ACC112 (cell line): Measurements from ENCODE around the gene CNPPD1.

Source experiments
- H2AFZ ChIP-seq: fragments of 200-600 bp; sonication (generic); one replicate; pipeline ENCODE4 v1.6.0; 2017; ENCODE audit warnings: antibody characterized with exemption, low read length; ENCODE audit not compliant: unreplicated experiment
- H3K27ac ChIP-seq: fragments of 200-600 bp; sonication (generic); 2 replicates; pipeline ENCODE4 v1.5.1; 2014; ENCODE audit warnings: low read depth, mild to moderate bottlenecking, antibody characterized with exemption, low read length, moderate library complexity
- H3K27me3 ChIP-seq: fragments of 200-600 bp; sonication (generic); 2 replicates; pipeline ENCODE4 v1.6.1; 2014; ENCODE audit warnings: mild to moderate bottlenecking, antibody characterized with exemption, low read length, moderate library complexity, mixed read lengths; ENCODE audit not compliant: insufficient read depth
- H3K36me3 ChIP-seq: fragments of 200-600 bp; sonication (generic); 2 replicates; pipeline ENCODE4 v1.6.1; 2016; ENCODE audit warnings: mild to moderate bottlenecking, antibody characterized with exemption, low read length, moderate library complexity, mixed read lengths; ENCODE audit not compliant: insufficient read depth
- H3K4me1 ChIP-seq: fragments of 200-600 bp; sonication (generic); one replicate; pipeline ENCODE4 v1.6.1; 2016; ENCODE audit warnings: low read length, mixed read lengths; ENCODE audit not compliant: insufficient read depth, unreplicated experiment, control insufficient read depth
- H3K4me3 ChIP-seq: fragments of 200-600 bp; sonication (generic); 2 replicates; pipeline ENCODE4 v1.5.1; 2014; ENCODE audit warnings: mild to moderate bottlenecking, low read depth, low read length
- H3K79me2 ChIP-seq: fragments of 200-600 bp; sonication (generic); one replicate; pipeline ENCODE4 v1.6.0; 2016; ENCODE audit warnings: low read length; ENCODE audit not compliant: control insufficient read depth, unreplicated experiment, insufficient read depth

CNPPD1 gene

DNA sequence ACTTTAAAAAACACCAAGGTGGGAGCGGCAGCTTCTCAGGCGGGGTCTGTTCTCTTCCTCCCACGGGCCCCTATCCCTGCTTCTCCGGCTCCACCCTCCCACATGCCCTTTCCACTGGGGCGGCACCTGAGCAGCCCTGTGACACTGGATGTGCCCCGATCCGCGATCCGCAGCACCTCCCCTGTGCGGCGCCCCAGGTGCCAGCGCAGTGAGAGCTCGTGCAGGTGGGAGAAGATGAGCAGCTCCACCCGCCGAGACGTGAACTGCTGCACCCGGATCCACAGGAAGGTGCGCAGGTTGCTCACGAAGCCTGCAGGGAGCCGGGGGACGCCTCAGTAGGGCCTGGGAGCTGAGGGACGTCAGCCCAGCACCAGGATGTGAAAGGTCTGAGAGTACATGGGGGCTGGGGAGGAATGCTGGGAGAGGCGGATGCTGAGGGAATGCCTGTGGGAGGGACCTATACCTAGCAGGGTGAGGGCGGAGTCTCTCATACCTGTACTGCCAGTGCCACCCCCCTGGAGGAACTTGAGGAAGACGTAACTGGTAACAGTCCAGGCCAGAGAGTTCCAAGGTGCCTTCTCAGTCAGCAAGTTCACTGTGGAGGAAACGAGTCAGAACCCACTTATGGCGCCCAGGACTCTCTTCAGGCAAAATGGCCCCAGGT, 39.3 kb upstream of the CNPPD1 start:
- no peak overlapping the region for H3K27ac ChIP-seq
- H3K4me1 ChIP-seq, result peaks cover 25% of the 10 kb centered on the region
- no peaks in the 10 kb centered on the region for H3K27me3 ChIP-seq
- no peak overlapping the region for H3K4me3 ChIP-seq
- no peak overlapping the region for H2AFZ ChIP-seq
- peaks cover 9% of the 10 kb centered on the region for H3K79me2 ChIP-seq
- peaks cover 14% of the 10 kb centered on the region; the same call in 1 of the 2 replicates for H3K36me3 ChIP-seq

DNA sequence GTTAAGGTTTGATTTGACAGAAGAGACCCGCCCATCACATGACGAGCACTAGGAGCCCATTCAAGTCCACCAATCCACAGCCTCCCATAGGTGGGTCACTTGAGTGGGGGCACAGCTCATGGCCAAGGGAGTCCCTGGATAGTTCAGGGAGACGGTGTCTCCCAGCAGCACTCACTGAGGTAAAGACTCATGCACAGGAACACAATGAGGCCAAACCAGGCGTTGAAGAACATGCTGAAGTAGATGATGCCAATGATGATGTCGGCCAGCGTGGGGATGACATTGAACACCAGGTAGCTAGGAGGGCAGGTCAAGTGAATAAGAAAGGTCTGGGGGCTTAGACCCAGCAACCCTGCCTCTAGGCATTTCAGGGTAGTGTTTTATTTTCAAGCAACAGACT, 38.1 kb upstream of the CNPPD1 start:
- H2AFZ ChIP-seq, result no peak overlapping the region
- H3K36me3 ChIP-seq, result peaks cover 14% of the 10 kb centered on the region; the same call in 1 of the 2 replicates
- H3K27me3 ChIP-seq, result no peaks in the 10 kb centered on the region
- H3K79me2 ChIP-seq, result peaks cover 9% of the 10 kb centered on the region
- H3K4me3 ChIP-seq, result no peak overlapping the region
- H3K4me1 ChIP-seq, result peaks cover 22% of the 10 kb centered on the region
- H3K27ac ChIP-seq, result no peak overlapping the region

DNA sequence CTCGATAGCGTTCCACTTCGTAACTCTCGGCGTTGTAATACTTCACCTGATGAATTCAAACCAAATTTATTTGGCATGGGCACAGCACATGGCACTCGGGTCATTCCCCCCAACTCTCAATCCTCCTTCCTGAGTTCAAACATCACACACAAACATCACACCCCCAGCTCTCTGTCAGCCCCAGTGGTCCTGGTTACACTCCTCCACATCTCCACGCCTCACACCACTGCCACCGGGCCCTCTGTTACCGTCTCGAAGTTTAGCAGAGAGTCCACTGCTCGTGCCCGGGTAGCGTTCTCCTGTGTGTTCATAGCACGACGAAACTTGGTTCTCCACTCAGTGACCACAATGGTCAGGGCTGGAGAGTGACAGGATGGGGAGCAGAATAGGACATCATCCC, 37.4 kb upstream of the CNPPD1 start:
- no peaks in the 10 kb centered on the region for H3K27me3 ChIP-seq
- H3K4me1 ChIP-seq, result peaks cover 16% of the 10 kb centered on the region
- H2AFZ ChIP-seq, result no peak overlapping the region
- peaks cover 14% of the 10 kb centered on the region; the same call in 1 of the 2 replicates for H3K36me3 ChIP-seq
- H3K4me3 ChIP-seq, result no peak overlapping the region
- H3K27ac ChIP-seq, result no peak overlapping the region
- H3K79me2 ChIP-seq, result peaks cover 9% of the 10 kb centered on the region

- Histone ChIP-seq H3K36me3 (peaks cover 16% of the 10 kb centered on the region; the same call in 1 of the 2 replicates), H3K4me3 (no peak overlapping the region)
Measured at GRCh38 chr2:219213486-219214071, 36.9 kb upstream of the CNPPD1 start.

GRCh38 chr2:219213026-219213415, 36.3 kb upstream of the CNPPD1 start:
- Histone ChIP-seq H3K36me3 (peaks cover 16% of the 10 kb centered on the region; the same call in 1 of the 2 replicates), H3K4me1 (peaks cover 24% of the 10 kb centered on the region), H3K4me3 (no peak overlapping the region)

More at GRCh38 chr2:219213486-219214071, 36.9 kb upstream of the CNPPD1 start:
- H3K79me2 ChIP-seq, result peaks cover 9% of the 10 kb centered on the region
- H3K4me1 ChIP-seq, result peaks cover 18% of the 10 kb centered on the region
- no peak overlapping the region for H3K27ac ChIP-seq
- no peaks in the 10 kb centered on the region for H3K27me3 ChIP-seq
- H2AFZ ChIP-seq, result no peak overlapping the region

GRCh38 chr2:219210886-219211362, 34.2 kb upstream of the CNPPD1 start:
- no peak overlapping the region for H2AFZ ChIP-seq
- H3K4me1 ChIP-seq, result peaks cover 22% of the 10 kb centered on the region
- peaks cover 2% of the 10 kb centered on the region for H3K79me2 ChIP-seq
- H3K36me3 ChIP-seq, result peaks cover 14% of the 10 kb centered on the region; the same call in 1 of the 2 replicates
- H3K4me3 ChIP-seq, result no peak overlapping the region
- no peaks in the 10 kb centered on the region for H3K27me3 ChIP-seq
- H3K27ac ChIP-seq, result no peak overlapping the region

More at GRCh38 chr2:219213026-219213415, 36.3 kb upstream of the CNPPD1 start:
- Histone ChIP-seq H3K27me3 (no peaks in the 10 kb centered on the region), H3K79me2 (peaks cover 9% of the 10 kb centered on the region), H3K27ac (no peak overlapping the region), H2AFZ (no peak overlapping the region)

GRCh38 chr2:219210196-219210885, 33.6 kb upstream of the CNPPD1 start:
- Histone ChIP-seq H3K79me2 (no peaks in the 10 kb centered on the region), H3K4me3 (no peak overlapping the region), H3K4me1 (peaks cover 23% of the 10 kb centered on the region), H3K27me3 (no peaks in the 10 kb centered on the region), H2AFZ (no peak overlapping the region), H3K27ac (no peak overlapping the region), H3K36me3 (peaks cover 11% of the 10 kb centered on the region; the same call in 1 of the 2 replicates)

DNA sequence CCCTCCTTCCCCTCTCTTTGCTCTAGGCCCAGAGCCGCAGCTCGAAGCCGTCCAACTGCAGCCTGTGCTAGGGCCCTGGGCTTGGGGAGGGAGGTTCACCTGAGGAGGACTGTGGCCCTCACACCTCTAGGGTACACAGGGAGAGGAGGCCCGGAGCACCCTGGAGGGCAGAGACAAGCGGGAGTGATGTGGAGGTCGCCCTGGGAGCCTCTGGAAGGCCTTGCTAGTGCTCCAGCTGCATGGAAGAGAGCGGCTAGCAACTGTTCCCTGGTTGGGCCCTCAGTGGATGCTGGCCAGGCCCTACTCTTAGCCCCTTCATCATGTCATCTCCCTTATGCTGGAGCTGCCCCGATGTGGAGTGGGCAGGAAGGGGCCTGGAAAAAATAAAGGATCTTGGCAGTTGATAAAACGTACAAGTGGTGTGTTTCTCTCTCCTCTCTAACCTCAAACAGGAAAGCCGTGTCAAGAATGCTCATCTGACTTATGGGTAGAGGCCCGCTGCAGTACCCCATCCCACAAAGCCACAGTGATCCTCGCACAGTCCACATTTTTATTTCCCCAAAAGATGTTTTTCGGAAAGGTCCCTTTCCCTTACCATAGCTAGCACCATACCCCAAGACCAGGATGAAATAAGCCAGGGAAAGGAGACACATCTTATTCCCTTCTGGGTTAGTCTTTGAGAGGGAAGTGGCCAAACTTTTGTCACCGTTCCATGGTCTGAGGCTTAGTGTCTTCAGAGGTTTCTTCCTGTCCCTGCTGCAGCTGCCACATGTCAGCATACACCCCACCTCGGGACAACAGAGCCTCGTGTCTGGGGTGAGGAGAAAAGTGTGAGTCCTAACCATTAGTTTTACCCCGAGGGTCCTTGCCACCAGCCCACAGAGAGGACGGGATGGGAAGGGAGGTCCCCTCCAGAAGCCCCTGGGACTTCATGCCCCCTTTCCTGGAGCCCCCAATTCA, 32.8 kb upstream of the CNPPD1 start:
- no peak overlapping the region for H3K27ac ChIP-seq
- no peaks in the 10 kb centered on the region for H3K79me2 ChIP-seq
- no peaks in the 10 kb centered on the region for H3K27me3 ChIP-seq
- peaks cover 23% of the 10 kb centered on the region for H3K4me1 ChIP-seq
- H3K4me3 ChIP-seq, result no peak overlapping the region
- H3K36me3 ChIP-seq, result peaks cover 5% of the 10 kb centered on the region; the same call in 1 of the 2 replicates
- no peak overlapping the region for H2AFZ ChIP-seq

GRCh38 chr2:219207884-219208740, 31.4 kb upstream of the CNPPD1 start:
- H3K27ac ChIP-seq, result 0 out of 2 replicates have a peak overlapping the region, but pooled peaks have one; percentile 25
- no peak overlapping the region for H2AFZ ChIP-seq

More at GRCh38 chr2:219207884-219208740, 31.4 kb upstream of the CNPPD1 start:
- H3K79me2 ChIP-seq, result no peaks in the 10 kb centered on the region
- H3K4me3 ChIP-seq, result peak overlapping the region; percentile 86
- H3K36me3 ChIP-seq, result peaks cover 2% of the 10 kb centered on the region; the same call in 1 of the 2 replicates
- peaks cover 23% of the 10 kb centered on the region for H3K4me1 ChIP-seq
- H3K27me3 ChIP-seq, result no peaks in the 10 kb centered on the region
